Stimulated activated CD4-positive, alpha-beta T cell treated with anti-CD3 and anti-CD28 coated beads, Interleukin-4, amount 100 ng/mL, for 48 hours (primary cell): ENCODE data around the gene PEX7.
A peak's percentile ranks its signal among the peaks of the same experiment; 100 is the strongest.
"Not testable (repeated sequence)": the region's sequence is repeated elsewhere in the genome, so short reads cannot be mapped to it uniquely, and the experiment has no call there.

Experiments used
- DNase-seq, 2 donors: peaks; one replicate each; pipeline ENCODE4 v3.0.0-alpha.2; 2020; ENCODE audit warnings: low read depth in 2 of 2

Gene PEX7

GRCh38 chr6:136840276-136841001, 18.0 kb downstream of the PEX7 start:
- DNase-seq = no peak

GRCh38 chr6:136843210-136843609, 20.8 kb downstream of the PEX7 start:
- no peak for DNase-seq

GRCh38 chr6:136846046-136846445, 23.7 kb downstream of the PEX7 start:
- peak; percentile 7 to 9 for DNase-seq

- DNase-seq = not testable (repeated sequence)
Measured at GRCh38 chr6:136846477-136846876, 24.1 kb downstream of the PEX7 start.

GRCh38 chr6:136849979-136850563, 27.7 kb downstream of the PEX7 start:
- not testable (repeated sequence) for DNase-seq

GRCh38 chr6:136859430-136859829, 37.0 kb downstream of the PEX7 start:
- no peak for DNase-seq

GRCh38 chr6:136860043-136860442, 37.7 kb downstream of the PEX7 start:
- no peak for DNase-seq

GRCh38 chr6:136862662-136863061, 40.3 kb downstream of the PEX7 start:
- DNase-seq = no peak

- no peak for DNase-seq
Measured at GRCh38 chr6:136863752-136864151, 41.4 kb downstream of the PEX7 start.

GRCh38 chr6:136864676-136865075, 42.3 kb downstream of the PEX7 start:
- no peak for DNase-seq

GRCh38 chr6:136866872-136867416, 44.6 kb downstream of the PEX7 start:
- no peak for DNase-seq

- no peak for DNase-seq
Measured at GRCh38 chr6:136869451-136869850, 47.1 kb downstream of the PEX7 start.

GRCh38 chr6:136873748-136874147, 51.4 kb downstream of the PEX7 start:
- DNase-seq = no peak

- DNase-seq = not testable (repeated sequence)
Measured at GRCh38 chr6:136876469-136876868, 54.1 kb downstream of the PEX7 start.

- DNase-seq = no peak
Measured at GRCh38 chr6:136880748-136881460, 58.5 kb downstream of the PEX7 start.

- DNase-seq = no peak
Measured at GRCh38 chr6:136886091-136886490, 63.7 kb downstream of the PEX7 start.

GRCh38 chr6:136887953-136888352, 65.6 kb downstream of the PEX7 start:
- DNase-seq = no peak

- no peak for DNase-seq
Measured at GRCh38 chr6:136889271-136890193, 67.1 kb downstream of the PEX7 start.

- no peak for DNase-seq
Measured at GRCh38 chr6:136890194-136890839, 67.9 kb downstream of the PEX7 start.

- no peak for DNase-seq
Measured at GRCh38 chr6:136890986-136891385, 68.6 kb downstream of the PEX7 start.

GRCh38 chr6:136893187-136893586, 70.8 kb downstream of the PEX7 start:
- no peak for DNase-seq
